CD14-positive monocyte (primary cell): ENCODE results near the gene CELF2. TPM values are rescaled to one million over a fixed set of nuclear protein-coding genes. Genes with fewer than 3 reads are reported as not detected.

Experiments used
- DNase-seq, 3 donors: peaks; one replicate each; pipeline ENCODE4 v3.0.0-alpha.2; 2011 to 2022
- H2AFZ ChIP-seq: 2 replicates; pipeline ENCODE4 v1.6.0; 2012; ENCODE audit warnings: mild to moderate bottlenecking, low read depth, low read length, inconsistent platforms; ENCODE audit not compliant: insufficient read depth, poor library complexity, severe bottlenecking
- H3K27ac ChIP-seq, 2 donors: 1 replicate in 1 of 2; 2 replicates in 1 of 2; pipeline ENCODE4 v1.5.1; 2012 to 2013; ENCODE audit warnings: low read length in 2 of 2, control low read depth in 1 of 2, inconsistent platforms in 1 of 2, low read depth in 1 of 2, mild to moderate bottlenecking in 1 of 2
- H3K27me3 ChIP-seq, 2 donors: one replicate each; pipeline versions ENCODE4 v1.6.0 to v1.6.1; 2011 to 2013; ENCODE audit warnings: low read length in 2 of 2; ENCODE audit not compliant: control insufficient read depth in 2 of 2, insufficient read depth in 2 of 2
- H3K36me3 ChIP-seq, 2 donors: replicated peaks in 1 of 2; 1 replicate in 1 of 2; 2 replicates in 1 of 2; pipeline versions ENCODE4 v1.5.1 to v1.6.1; 2012 to 2013; ENCODE audit warnings: low read length in 2 of 2, control low read depth in 1 of 2, inconsistent platforms in 1 of 2, mild to moderate bottlenecking in 1 of 2; ENCODE audit not compliant: insufficient read depth in 2 of 2, control insufficient read depth in 1 of 2
- H3K4me1 ChIP-seq, 2 donors: 1 replicate in 1 of 2; 2 replicates in 1 of 2; pipeline versions ENCODE4 v1.5.1 to v1.6.1; 2012 to 2013; ENCODE audit warnings: low read length in 2 of 2, control low read depth in 1 of 2, inconsistent platforms in 1 of 2, mild to moderate bottlenecking in 1 of 2, moderate library complexity in 1 of 2; ENCODE audit not compliant: insufficient read depth in 2 of 2, control insufficient read depth in 1 of 2
- H3K4me2 ChIP-seq: replicated peaks from 2 replicates; pipeline ENCODE3; 2012; ENCODE audit warnings: low read length, moderate library complexity, mild to moderate bottlenecking; ENCODE audit not compliant: poor library complexity, severe bottlenecking; ENCODE audit errors: extremely low read depth
- H3K4me3 ChIP-seq, 3 experiments: fragments of 200-600 bp in 1 of 3; sonication (generic) in 1 of 3; replicated peaks in 1 of 3; 1 replicate in 2 of 3; 2 replicates in 1 of 3; pipeline ENCODE4 v1.5.1; 2011 to 2013; ENCODE audit warnings: low read length in 3 of 3, mild to moderate bottlenecking in 3 of 3, control low read depth in 2 of 3, low read depth in 2 of 3, inconsistent platforms in 1 of 3, moderate library complexity in 1 of 3
- H3K79me2 ChIP-seq: 2 replicates; pipeline ENCODE4 v1.6.0; 2012; ENCODE audit warnings: mild to moderate bottlenecking, control low read depth, inconsistent platforms, low read length, moderate library complexity; ENCODE audit not compliant: insufficient read depth
- H3K9ac ChIP-seq: 2 replicates; pipeline ENCODE4 v1.6.0; 2017; ENCODE audit warnings: low read length, mild to moderate bottlenecking; ENCODE audit not compliant: insufficient read depth, poor library complexity, severe bottlenecking
- H3K9me3 ChIP-seq, 2 donors: replicated peaks in 1 of 2; 1 replicate in 1 of 2; 2 replicates in 1 of 2; pipeline versions ENCODE4 v1.5.1 to v1.6.1; 2012 to 2013; ENCODE audit warnings: low read length in 2 of 2, control low read depth in 1 of 2; ENCODE audit not compliant: control insufficient read depth in 1 of 2, insufficient read depth in 1 of 2
- H4K20me1 ChIP-seq: 2 replicates; pipeline ENCODE4 v1.6.0; 2012; ENCODE audit warnings: mild to moderate bottlenecking, low read length, control low read depth, moderate library complexity; ENCODE audit not compliant: insufficient read depth
- H3K27ac Mint-ChIP-seq, 7 donors: one replicate each; pipeline ENCODE4 v1.8.0; 2020; ENCODE audit warnings: mild to moderate bottlenecking in 7 of 7, mixed read lengths in 7 of 7, moderate library complexity in 6 of 7, inconsistent platforms in 2 of 7
- H3K27me3 Mint-ChIP-seq, 3 donors: one replicate each; pipeline ENCODE4 v1.8.0; 2021 to 2022; ENCODE audit warnings: low read depth in 3 of 3, mild to moderate bottlenecking in 3 of 3, mixed read lengths in 3 of 3, moderate library complexity in 3 of 3, inconsistent platforms in 1 of 3
- H3K36me3 Mint-ChIP-seq, 2 donors: one replicate each; pipeline ENCODE4 v1.8.0; 2020; ENCODE audit warnings: mixed read lengths in 2 of 2, inconsistent platforms in 1 of 2, mild to moderate bottlenecking in 1 of 2
- H3K4me1 Mint-ChIP-seq: one replicate; pipeline ENCODE4 v1.8.0; 2020; ENCODE audit warnings: mild to moderate bottlenecking, mixed read lengths
- H3K4me3 Mint-ChIP-seq, 2 donors: one replicate each; pipeline ENCODE4 v1.8.0; 2020; ENCODE audit warnings: mild to moderate bottlenecking in 2 of 2, mixed read lengths in 2 of 2, moderate library complexity in 1 of 2
- H3K9me3 Mint-ChIP-seq, 7 donors: one replicate each; pipeline ENCODE4 v1.8.0; 2020 to 2022; ENCODE audit warnings: mixed read lengths in 7 of 7, mild to moderate bottlenecking in 6 of 7, moderate library complexity in 6 of 7, inconsistent platforms in 2 of 7
- CTCF ChIP-seq: fragments of 200-600 bp; IDR thresholded peaks from one replicate; pipeline ENCODE4 v1.8.0; 2022; ENCODE audit warnings: antibody characterized with exemption, mild to moderate bottlenecking
- WGBS: methylation state at CpG from one replicate; pipeline ENCODE4 v1.1.5; 2013; ENCODE audit warnings: missing lambda C conversion rate; ENCODE audit not compliant: insufficient coverage; 5-methylcytosine and 5-hydroxymethylcytosine counted together
- intact Hi-C, 2 donors: fragments of 100-400 bp; cut with micrococcal nuclease; formaldehyde crosslinking; loops; one replicate each; pipeline versions ENCODE4 v1.15.0 to v1.15.1; 2023
- polyA plus RNA-seq, 3 donors: library from polyadenylated mRNA; depleted of rRNA in 1 of 3; unstranded in 2 of 3; stranded (reverse) in 1 of 3; fragments of 300-500 nt in 2 of 3; fragments of >200 nt in 1 of 3; fragmentation: Illumina TruSeq in 2 of 3; gene quantifications; 1 replicate in 2 of 3; 2 replicates in 1 of 3; pipeline ENCODE4 v1.2.3, GENCODE V29; 2012 to 2021

The CELF2 gene
- polyA plus RNA-seq, 3 donors = 53.5 to 93.3 (median 80.5) TPM

GRCh38 chr10:11227103-11227502 lies 209.4 kb downstream of the CELF2 start:
- Histone ChIP-seq H3K79me2 (peaks cover 100% of the 10 kb centered on the region), H3K4me3 (no peak overlapping the region), H3K27me3 (no peaks in the 10 kb centered on the region), H3K27ac (peak overlapping the region; percentile 72 to 84), H3K9me3 (no peaks in the 10 kb centered on the region), H2AFZ (no peak overlapping the region), H3K4me2 (peak overlapping the region; percentile 1), H3K4me1 (peaks cover 27 to 30% of the 10 kb centered on the region in 2 donors), H4K20me1 (peaks cover 100% of the 10 kb centered on the region), H3K36me3 (peaks cover 44 to 74% of the 10 kb centered on the region in 2 donors), H3K9ac (peak overlapping the region; percentile 11)
- WGBS = 43% methylated on average over 5 of the region's 7 CpGs
- peak overlapping the region in 1 of 2 donors; percentile 27 for H3K4me3 Mint-ChIP-seq
- no peaks in the 10 kb centered on the region for H3K9me3 Mint-ChIP-seq
- no peak for TF ChIP-seq CTCF
- H3K36me3 Mint-ChIP-seq = peaks cover 58 to 73% of the 10 kb centered on the region in 2 donors
- H3K4me1 Mint-ChIP-seq = peaks cover 56% of the 10 kb centered on the region
- peak in 1 of 3 donors; percentile 22 for DNase-seq
- H3K27ac Mint-ChIP-seq = peak overlapping the region; percentile 83 to 96 (median 92)
- H3K27me3 Mint-ChIP-seq = no peaks in the 10 kb centered on the region
- intact Hi-C loops = loop anchor here (5.0 kb wide), 3 partner anchors 45 to 65 kb away; no protein-coding TSS in a partner anchor

DNA sequence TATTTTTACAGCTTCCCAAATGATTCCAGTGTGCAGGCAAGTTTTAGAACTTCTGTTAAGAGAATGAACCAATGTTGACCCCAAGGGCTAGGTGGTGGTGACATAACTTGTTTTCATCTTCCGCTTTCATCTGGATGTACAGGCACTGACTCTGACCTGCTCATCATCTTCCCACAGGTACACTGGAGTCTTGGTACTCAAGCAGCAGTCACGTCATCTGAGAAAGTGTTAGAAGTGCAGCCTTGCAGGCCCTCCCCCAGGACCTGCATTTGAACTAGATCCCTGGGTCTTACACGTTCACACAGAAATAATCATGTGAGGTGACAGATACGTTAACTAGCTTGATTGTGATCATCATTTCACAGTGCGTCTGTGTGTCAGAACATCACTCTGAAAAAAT lies 212.2 kb downstream of the CELF2 start:
- intact Hi-C loops = loop anchor here (5.0 kb wide), 3 partner anchors 48 to 68 kb away; no protein-coding TSS in a partner anchor
- no peak overlapping the region for H3K4me3 ChIP-seq
- 95% methylated on average over 3 of the region's 5 CpGs for WGBS
- H2AFZ ChIP-seq = no peak overlapping the region
- H3K36me3 ChIP-seq = peaks cover 42 to 78% of the 10 kb centered on the region in 2 donors
- no peak overlapping the region for H3K4me2 ChIP-seq
- H3K4me1 Mint-ChIP-seq = peaks cover 50% of the 10 kb centered on the region
- no peak for DNase-seq
- no peak overlapping the region for H3K9ac ChIP-seq
- H3K27me3 ChIP-seq = no peaks in the 10 kb centered on the region
- H3K27me3 Mint-ChIP-seq = no peaks in the 10 kb centered on the region
- TF ChIP-seq CTCF = no peak
- H3K4me3 Mint-ChIP-seq = no peak overlapping the region
- H3K27ac ChIP-seq = no peak overlapping the region
- H3K36me3 Mint-ChIP-seq = peaks cover 59 to 79% of the 10 kb centered on the region in 2 donors
- H3K9me3 ChIP-seq = no peaks in the 10 kb centered on the region
- H3K79me2 ChIP-seq = peaks cover 100% of the 10 kb centered on the region
- peak overlapping the region in 6 of 7 donors; percentile 4 to 86 (median 67) for H3K27ac Mint-ChIP-seq
- no peaks in the 10 kb centered on the region for H3K9me3 Mint-ChIP-seq
- H4K20me1 ChIP-seq = peaks cover 100% of the 10 kb centered on the region
- peaks cover 24 to 30% of the 10 kb centered on the region in 2 donors for H3K4me1 ChIP-seq
